ENCODE data around the gene SPRYD3.
"Not testable (repeated sequence)": the region's sequence is repeated elsewhere in the genome, so short reads cannot be mapped to it uniquely, and the experiment has no call there.

Gene SPRYD3

DNA sequence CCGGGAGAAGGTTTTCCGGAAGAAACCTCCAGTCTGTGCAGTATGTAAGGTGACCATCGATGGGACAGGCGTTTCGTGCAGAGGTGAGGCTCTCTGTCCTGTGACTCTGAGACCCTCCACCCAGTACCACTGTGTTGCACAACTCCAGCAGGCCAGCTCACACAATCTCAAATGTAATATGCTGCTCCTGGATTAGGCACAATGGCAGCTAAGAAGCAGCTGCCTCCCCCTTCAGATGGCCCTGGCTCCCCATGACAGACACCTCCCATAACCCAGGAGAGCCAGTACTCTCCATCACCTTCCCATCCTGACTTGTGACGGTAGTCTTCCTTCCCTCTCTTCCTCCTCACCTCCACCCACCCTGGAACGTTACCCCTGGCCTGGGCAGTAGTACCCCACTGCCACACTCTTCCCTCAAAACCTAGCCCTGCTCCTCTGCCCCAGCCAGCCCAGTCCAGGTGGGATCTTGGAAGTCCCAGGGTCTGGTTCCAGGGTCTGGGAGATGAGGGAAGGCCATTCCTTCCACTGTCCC is 27.2 kb downstream of the SPRYD3 start:
- DNase-seq (ENCODE audit: low read depth in 2 of 2), result no peak

DNA sequence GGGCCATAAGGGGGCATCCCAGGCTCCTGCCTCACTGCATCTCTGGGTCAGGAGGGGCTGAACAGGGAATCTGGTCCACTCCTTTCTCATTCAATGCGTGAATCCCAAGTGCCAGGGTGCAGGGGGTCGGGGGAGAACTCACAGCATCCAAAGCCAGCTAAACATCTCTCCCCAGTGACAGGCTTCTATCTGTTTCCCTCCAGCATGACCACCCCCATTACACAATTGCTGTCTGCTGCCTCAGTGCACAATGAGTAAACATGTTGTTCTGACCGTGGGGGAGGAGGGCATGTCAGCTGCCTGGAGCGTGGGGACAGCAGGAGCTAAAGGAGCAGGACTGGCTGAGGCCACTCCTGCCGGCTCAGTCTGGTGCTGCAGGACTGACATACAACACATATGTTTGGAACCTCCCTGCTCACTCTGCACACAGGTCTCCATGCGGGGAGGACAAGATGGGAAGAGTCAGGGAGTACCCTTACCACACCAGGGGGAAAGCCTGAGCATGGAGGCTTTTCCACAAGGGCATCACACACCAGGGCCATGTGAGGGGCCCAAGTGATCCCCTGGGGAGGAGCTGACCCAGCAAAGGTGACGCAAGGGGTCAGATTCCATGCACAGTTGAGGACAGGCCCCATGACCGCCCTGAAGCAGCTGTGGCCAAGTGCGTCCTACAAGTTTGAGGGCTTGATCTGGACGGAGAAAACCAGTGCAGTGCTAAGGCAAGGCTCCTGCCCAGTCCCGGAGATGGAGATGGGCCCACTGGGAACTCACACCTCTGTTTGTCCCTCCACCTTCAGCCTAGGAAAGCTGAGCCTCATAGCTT is 27.9 kb downstream of the SPRYD3 start:
- DNase-seq (ENCODE audit: low read depth in 2 of 2), result no peak

DNA sequence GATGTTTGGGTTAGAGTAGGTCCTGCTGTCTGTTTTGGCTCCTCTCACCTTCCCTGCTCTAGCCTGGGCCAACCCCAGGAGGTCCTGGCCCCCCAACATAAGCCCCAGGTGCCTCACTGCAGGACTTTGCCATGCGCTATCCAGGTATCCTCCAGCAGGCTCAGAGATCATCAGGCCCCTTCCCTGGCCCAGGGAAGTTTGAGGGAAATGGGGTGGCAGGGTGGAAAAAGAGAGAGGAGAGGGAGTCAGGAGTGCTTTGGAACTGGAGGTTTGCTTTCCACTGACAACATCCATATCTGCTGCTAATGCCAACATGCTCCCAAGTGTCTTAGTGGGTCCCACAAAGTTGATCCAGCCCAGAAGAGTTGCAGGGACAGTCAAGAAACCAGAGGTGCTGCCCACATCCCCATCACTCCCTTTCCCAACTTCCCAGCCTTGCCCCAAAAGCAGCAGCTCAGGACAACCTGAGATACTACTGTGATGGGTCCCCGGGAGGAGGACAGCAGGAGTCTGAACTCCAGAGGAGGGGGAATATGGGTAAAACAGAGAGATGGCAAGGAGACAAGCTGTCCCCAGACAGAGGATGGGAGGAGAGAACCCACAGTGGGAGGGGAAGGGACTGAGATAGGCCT is 28.6 kb downstream of the SPRYD3 start:
- no peak for DNase-seq (ENCODE audit: low read depth in 2 of 2)

DNA sequence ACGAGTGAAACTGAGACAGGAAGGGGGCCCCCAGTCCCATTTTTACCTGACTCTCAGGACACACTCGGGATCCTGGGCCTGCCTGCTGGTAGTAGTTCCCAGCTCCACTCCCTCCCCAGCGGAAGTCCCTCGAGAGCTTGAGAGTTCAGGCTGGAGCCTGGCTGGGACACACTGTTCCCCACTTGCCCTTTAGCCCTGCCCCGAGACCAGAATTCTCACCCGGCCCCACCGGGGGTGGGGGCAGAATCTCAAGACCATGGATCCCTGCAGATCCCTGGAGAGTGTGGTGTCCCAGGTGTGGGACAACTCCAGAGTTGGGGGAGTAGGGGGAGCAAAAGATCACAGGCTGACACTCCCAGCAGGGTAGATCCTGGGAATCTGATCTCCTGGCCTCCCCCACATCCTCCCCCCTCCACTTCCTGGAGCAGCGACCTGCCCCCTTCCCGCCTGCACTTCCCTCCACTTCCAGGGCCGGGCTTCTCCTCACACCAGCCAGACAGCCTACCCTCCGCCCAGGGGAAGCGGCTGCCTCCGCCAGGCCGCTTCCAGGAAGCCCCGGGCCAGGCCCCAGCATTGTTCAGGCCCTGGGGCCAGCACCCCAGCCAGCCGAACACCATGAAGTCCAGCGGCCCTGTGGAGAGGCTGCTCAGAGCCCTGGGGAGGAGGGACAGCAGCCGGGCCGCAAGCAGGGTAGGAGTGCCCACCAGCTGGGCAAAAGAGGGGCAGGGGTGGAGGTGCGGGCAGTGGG is 29.4 kb downstream of the SPRYD3 start, which contains the start of gene TNS2:
Gene TNS2 (plus strand): TSS at position 495 of the 748 bp plus-strand sequence. CDS start 121 bp downstream, at position 616.
- DNase-seq (ENCODE audit: low read depth in 2 of 2), result no peak

DNA sequence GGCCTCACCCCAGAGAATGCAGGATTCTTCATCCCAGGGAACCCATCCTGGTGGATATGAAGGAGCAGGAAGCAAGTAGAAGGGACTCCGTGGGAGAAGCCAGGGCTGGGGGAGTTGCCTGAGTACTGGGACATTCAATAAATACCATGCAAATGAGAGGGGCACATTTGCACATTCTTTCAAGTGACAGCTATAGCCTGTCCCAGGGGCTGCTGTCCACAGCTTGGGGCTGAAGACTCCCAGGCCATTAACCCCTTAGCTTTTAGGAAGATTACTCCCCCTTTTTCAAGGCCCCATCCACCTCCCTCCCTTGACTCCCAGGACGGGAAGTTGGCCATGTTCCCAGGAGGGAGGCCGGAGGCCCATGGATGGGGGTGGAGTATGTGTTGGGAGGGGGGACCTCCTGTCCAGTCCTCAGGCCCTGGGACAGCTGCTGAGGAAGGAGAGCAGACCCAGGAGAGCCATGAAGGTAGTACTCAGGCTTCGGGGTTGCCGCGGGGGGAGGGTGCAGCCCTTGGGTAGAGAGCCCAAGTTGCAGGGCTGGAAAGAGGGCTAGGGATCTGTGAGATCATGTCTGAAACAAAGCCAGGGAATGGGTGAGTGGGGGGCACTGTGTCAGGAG is 30.3 kb downstream of the SPRYD3 start:
- no peak for DNase-seq (ENCODE audit: low read depth in 2 of 2)

DNA sequence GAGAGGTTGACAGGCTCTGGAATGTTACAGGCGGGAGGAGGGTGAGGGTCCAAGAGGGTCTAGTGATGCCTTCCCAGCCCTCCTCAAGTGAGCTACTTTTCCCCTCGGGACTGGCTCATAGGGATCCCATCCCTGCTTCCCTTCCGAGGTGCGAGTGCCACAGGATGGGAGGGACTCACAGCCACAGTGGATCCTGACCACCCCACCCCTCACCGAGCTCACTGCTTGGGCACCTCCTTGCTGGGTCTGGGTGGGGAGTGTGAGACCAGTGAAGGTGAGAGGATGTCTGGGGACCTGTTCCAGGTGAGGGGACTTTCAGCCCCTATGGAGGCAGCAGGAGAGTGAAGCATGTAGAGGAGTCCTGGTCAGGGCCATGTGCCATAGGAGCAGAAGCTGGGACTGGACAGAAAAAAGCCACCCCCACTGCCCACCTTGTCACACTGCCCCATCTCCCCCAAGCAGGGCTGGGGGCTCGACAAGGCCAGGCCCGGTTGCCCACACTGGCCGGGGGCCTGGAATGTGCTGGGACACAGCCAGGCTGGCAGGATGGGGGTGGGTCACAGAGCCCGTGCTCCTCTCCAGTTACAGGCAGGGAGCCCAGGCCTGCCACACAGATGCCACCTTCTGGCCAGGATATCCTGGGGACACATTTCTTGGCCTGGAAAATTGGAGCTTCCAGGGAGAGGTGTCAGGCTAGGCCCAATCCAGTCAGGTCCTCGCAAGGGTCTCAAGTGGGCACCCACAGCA is 31.0 kb downstream of the SPRYD3 start:
- DNase-seq (ENCODE audit: low read depth in 2 of 2), result no peak

DNA sequence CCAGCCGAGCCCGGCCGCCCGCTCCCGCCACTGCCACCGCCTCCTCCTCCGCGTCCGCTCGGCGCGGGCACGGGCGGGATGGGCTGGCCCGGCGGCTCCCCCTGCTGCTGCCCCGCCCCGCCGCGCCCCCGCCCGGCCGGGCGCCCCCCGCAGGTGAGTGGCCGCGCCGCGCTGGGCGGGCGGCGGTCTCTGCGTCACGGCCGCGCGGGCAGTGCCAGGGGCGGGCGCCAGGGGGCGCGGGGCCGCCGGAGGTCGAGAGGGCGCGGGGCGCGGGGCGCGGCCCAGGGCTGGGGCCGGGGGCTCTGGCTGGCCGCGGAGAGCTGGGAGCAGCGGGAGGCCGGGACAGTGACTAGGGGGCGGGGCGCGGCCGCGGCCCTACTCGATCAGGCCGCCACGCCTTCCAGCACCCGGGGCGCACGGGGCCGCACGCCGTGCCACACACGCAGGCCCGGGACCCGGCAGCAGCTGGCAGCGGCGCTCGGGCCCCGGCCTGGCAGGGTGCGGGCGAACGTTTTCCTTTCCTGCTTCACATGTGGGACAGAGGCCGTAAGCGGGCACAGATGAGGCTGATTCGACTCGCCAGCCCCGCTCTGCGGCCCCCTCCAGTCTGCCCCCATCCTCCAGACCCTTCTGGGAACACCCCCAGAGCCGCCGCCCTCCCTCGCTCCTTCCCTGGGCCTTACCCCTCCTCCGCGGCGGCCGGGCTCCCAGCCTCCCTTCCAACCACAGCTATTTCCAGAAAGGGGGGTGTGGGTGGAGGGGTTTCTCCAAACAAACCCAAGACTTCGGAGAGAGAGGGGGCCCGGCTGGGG is 31.8 kb downstream of the SPRYD3 start:
- peak; percentile 15 to 66 for DNase-seq (ENCODE audit: low read depth in 2 of 2)

DNA sequence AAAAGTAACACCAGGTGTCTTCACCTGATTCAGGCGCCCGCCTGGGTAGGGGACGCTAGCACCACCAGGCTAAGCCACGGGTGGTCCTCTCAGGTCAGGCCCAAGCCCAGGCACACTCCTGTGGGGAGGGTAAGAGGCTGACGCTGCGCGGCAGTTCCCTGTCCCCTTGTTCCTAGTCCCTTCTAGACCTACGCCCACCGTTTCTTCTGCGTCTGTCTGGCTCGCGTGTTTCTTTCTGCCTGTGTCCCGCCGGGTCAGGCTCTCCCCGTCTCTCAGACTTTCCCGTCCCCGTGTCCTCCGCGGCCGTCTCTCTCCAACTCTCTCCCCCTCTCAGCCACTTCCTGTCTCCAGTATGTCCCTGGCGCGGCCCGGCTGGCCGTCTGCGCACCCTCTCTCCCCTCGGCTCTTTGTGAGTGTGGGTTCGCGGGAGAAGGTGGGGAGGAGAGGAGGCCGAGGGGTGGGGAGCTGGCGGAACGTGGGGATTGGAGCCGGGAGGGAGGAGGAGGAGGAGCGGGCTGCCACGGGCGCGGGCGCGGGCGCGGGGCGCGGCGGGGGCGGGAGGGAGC is 32.5 kb downstream of the SPRYD3 start:
- no peak for DNase-seq (ENCODE audit: low read depth in 2 of 2)

DNA sequence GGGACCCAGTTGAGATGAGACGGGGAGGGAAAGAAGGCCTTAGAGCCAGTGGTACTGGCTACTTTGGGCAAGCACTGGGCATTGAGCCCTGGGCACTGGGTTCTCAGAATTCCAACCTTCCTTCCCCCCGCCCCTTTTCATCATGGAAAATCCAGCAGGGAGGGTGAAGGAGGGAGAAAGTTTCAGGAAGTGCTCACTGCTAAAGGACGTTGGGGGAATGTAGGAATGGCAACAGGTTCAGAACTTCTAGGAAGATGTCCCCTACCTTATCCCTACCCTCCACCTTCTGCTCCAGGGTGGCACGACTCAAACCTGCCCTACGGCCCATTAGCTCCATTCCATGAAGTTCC is 33.5 kb downstream of the SPRYD3 start:
- no peak for DNase-seq (ENCODE audit: low read depth in 2 of 2)

DNA sequence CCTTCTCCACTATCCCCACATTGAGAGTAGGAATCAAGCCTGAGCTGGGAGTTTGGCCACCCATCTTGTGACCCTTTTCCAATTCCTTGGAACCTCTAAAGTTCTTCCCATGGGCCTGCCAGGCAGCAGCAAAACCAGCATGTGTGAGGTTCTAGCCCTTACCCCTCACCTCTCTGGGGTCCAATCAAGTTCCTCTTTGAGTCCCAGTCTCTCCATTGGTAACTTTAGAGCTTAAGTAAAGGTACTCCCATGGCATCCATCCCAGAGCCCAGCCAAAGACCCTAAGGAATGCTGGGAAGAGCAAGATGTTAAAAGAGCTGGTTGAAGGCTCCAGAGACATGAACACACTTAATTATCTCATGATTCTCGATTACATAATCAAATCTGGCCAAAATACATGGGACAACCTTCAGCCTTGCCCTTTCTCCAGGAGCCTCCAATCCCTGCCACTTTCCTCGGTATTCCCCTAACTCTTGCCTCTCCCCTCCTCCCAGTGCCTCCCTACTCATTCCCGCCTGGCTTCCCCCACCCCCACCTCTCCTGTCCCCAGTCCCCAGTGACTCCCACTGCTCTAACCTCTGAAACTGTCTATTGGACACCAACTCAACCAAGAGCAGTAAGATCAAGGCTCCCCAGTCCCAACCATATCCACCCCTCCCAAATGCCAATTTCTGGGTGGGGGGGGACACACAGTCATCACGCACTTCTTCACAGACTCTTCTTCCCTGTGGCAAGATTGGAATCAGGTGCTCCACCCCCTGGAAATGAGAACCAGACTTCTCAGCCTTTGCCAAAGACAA is 34.1 kb downstream of the SPRYD3 start:
- DNase-seq (ENCODE audit: low read depth in 2 of 2), result no peak

DNA sequence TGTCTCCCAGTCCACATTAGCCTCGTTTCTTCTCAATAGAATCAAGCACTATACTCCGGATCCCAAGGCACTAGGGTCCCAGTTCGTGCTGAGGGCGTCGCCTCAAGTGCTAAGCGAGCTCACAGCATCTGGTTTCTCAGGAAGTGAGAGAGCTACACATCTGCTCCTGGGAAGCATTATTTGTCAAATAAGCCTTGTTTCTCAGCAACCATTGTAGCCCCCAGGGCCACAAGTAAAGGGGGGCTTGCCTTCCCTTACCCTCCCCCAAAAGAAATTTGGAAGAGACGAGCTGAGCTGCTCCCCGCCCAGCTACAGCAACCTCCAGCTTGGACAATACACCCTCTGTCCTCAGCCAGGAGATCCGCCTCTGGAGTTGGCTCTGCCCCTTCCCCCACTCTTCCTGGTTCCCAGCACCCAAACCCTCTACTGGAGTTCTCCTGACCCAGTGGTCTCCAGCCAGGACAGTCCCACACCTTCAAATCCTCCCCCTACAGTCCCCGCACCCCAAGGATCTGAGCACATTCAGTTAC is 35.1 kb downstream of the SPRYD3 start:
- DNase-seq (ENCODE audit: low read depth in 2 of 2), result no peak

DNA sequence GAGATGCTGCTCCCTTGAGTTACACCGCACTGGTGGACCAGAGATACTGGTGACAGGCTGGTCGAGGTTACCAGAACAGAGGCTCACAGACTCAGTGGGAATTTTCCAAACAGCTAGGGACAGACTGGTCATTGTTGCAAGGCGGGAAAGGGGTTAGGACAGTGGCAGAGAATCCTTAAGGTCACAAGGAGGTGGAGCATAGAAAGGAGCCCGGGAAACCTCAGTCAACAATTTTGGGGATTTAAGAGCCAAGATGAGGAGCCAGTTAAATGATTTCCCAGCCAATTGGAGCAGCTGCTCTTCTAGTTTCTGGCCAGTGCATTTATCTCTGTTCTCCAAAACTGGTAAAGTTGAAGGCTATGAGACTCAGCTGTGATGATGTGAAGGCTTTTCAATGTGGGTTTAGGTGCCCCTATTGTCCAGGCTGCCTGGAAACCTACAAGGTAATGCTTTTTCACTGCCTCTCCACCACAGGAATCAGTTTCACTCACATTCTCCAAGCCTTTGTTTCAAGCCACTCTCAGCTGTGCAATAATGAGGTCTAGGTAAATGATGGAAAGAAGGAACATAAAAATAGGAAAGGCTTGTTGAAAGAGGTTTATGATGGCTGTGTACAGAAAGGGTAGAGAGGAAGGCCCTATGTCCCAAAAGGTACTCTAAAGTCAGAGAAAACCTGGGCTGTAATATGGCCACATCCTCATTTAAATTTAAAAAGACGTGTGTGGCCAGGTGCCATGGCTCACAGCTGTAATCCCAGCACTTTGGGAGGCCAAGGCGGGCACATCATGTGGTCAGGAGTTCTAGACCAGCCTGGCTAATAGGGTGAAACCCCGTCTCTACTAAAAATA is 36.4 kb downstream of the SPRYD3 start:
- DNase-seq (ENCODE audit: low read depth in 2 of 2), result no peak

DNA sequence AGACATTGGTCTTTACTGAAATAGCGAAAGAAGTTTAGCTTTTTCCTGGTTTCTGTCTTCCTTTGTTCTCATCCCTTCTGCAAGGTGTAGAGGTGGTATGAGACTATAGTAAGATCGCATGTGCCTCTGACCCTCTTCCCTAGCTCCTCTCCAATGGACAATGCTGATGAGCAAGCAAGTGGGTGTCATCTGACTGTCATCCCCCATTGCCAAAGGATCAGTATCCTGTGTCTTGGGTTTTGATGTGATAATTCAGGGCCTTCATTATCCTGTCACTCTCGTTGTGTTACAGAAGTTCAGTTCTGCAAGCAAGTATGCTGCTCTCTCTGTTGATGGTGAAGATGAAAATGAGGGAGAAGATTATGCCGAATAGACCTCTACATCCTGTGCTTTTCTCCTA is 39.3 kb downstream of the SPRYD3 start:
- no peak for DNase-seq (ENCODE audit: low read depth in 2 of 2)

DNA sequence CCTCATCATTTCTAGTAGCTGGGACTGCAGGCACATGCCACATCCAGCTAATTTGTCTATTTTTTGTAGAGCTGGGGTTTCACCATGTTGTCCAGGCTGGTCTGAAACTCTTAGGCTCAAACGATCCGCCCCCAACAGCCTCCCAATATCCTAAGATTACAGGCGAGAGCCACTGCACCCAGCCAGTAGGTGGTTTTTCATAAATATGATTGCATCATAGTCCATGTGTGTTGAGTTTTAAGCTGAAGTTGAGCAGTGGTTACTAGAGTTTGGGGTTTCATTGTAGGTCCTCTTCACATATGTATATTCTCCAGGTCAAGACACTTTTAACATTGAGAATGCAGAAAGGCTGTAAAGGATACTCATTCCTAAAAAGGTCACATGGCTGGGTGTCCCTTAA is 42.4 kb downstream of the SPRYD3 start:
- no peak for DNase-seq (ENCODE audit: low read depth in 2 of 2)

DNA sequence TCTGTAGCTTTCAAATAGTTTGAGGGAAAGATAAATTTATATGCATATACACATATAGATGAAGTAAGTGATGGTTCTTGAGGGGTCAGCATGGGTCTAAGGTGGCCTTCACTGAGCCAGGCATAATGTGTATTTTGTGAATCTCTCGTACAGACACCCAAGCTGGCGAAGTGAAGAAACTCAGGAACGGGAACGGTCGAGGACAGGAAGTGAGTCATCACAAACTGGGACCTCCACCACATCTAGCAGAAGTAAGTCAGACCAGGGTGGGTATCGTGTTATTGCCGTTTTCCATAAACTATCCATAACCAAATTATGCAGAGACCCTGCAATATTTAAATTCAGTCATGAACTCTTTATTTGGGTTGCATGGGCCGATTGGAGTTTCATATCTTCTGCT is 44.7 kb downstream of the SPRYD3 start:
- DNase-seq (ENCODE audit: low read depth in 2 of 2), result no peak

DNA sequence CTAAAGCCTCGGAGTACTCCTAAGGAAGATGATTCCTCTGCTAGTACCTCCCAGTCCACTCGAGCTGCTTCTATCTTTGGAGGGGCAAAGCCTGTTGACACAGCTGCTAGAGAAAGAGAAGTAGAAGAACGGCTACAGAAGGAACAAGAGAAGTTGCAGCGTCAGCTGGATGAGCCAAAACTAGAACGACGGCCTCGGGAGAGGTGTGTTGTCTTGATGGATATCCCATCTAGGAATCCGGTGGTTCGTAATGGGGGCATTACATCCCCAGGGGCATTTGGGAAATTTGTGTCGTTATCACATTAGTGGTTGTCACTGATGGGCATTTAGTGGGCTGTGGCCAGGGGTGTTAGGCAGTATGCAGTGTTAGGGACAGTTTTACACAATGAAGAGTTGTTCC is 45.4 kb downstream of the SPRYD3 start:
- DNase-seq (ENCODE audit: low read depth in 2 of 2), result not testable (repeated sequence)

DNA sequence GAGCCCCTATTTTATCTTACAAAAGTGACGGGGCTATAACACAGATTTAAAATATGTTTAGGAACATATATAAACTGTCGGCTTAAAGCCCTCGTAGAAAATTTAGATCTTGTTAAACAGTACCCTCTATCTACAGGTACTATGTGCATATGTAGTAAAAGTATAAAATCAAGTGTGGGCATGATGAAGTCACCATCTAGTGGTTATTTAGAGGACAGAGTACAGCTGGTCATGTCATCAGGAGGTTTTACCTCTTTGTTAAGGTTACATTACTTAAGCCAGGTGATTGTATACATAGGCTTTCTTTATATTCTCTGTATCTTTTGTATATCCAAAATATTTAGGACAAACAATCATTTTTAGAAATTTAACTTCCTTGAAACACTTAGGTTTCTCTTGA is 47.6 kb downstream of the SPRYD3 start:
- no peak for DNase-seq (ENCODE audit: low read depth in 2 of 2)

DNA sequence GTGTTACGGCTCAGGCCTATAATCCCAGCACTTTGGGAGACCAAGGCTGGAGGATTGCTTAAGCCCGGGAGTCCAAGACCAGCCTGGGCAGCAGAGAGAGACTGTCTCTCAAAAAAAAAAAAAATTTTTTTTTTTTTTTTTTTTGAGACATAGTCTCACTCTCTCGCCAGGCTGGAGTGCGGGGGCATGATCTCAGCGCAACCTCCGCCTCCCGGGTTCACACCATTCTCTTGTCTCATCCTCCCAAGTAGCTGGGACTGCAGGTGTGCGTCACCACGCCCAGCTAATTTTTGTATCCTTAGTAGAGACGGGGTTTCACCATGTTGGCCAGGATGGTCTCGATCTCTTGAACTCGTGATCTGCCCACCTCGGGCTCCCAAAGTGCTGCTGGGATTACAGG is 52.2 kb downstream of the SPRYD3 start:
- not testable (repeated sequence) for DNase-seq (ENCODE audit: low read depth in 2 of 2)

Data from stimulated activated CD8-positive, alpha-beta memory T cell treated with anti-CD3 and anti-CD28 coated beads, Interleukin-7, amount 100 ng/mL, for 4 hours (primary cell).